ENCODE results near the gene TNS4.

DNA sequence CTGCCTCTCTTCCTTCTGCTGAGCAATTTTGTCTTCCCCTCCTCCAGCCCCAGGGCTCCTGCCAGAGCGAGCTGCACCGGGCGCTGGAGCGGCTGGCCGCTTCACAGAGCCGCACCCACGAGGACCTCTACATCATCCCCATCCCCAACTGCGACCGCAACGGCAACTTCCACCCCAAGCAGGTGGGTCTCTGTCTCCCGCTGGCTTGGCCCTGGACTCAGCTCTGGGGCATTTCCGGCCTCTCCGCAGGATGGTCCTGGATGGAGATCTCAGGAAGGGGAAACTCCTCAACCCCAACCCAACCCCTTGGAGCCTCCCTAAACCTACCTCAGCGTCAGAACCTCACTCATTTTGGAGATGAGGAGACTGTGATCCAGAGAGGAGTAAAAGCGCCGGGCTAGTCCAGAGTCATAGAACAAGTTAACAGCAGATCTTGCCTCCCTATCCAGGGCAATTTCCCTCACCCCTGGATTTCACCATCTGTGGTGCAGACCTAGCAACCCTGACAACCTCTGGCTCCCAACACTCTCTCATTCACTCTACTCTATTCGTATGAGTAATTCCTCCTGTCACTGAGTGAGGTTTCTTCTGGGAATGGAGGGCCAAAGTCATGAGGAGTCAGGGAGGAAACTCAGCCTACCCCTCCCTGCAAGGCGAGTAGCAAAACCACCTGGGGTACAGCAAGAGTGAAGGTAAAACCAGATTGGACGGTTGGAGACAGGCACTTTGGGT is 47.4 kb downstream of the TNS4 start:
- TF ChIP-seq, protein P1, sequence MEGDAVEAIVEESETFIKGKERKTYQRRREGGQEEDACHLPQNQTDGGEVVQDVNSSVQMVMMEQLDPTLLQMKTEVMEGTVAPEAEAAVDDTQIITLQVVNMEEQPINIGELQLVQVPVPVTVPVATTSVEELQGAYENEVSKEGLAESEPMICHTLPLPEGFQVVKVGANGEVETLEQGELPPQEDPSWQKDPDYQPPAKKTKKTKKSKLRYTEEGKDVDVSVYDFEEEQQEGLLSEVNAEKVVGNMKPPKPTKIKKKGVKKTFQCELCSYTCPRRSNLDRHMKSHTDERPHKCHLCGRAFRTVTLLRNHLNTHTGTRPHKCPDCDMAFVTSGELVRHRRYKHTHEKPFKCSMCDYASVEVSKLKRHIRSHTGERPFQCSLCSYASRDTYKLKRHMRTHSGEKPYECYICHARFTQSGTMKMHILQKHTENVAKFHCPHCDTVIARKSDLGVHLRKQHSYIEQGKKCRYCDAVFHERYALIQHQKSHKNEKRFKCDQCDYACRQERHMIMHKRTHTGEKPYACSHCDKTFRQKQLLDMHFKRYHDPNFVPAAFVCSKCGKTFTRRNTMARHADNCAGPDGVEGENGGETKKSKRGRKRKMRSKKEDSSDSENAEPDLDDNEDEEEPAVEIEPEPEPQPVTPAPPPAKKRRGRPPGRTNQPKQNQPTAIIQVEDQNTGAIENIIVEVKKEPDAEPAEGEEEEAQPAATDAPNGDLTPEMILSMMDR (IDR thresholded peaks at IDR 0.05) = no peak
- TF ChIP-seq POLR2A (IDR thresholded peaks at IDR 0.05) = no peak
